Tibial nerve (tissue), 4 donors: ENCODE measurements around the gene PLEKHG5. TPM values are rescaled to one million over a fixed set of nuclear protein-coding genes. Genes with fewer than 3 reads are reported as not detected.

ENCODE experiments used
- DNase-seq, 2 donors: peaks; one replicate each; pipeline ENCODE4 v3.0.0-alpha.2; 2019; ENCODE audit warnings: low spot score in 2 of 2
- H3K27ac ChIP-seq, 4 donors: fragments of 200-600 bp; sonication (generic) in 3 of 4; one replicate each; pipeline ENCODE4 v1.5.1; 2017 to 2019; ENCODE audit warnings: mild to moderate bottlenecking in 1 of 4
- H3K27me3 ChIP-seq, 2 donors: fragments of 200-600 bp; sonication (generic) in 1 of 2; one replicate each; pipeline versions ENCODE4 v1.5.1 to v1.6.0; 2017 to 2019
- H3K36me3 ChIP-seq, 3 donors: fragments of 200-600 bp; sonication (generic); one replicate each; pipeline ENCODE4 v1.5.1; 2018 to 2019
- H3K4me1 ChIP-seq, 4 donors: fragments of 200-600 bp; sonication (generic) in 3 of 4; one replicate each; pipeline ENCODE4 v1.5.1; 2017 to 2019
- H3K4me3 ChIP-seq, 4 donors: fragments of 200-600 bp; sonication (generic) in 3 of 4; one replicate each; pipeline ENCODE4 v1.5.1; 2017 to 2019; ENCODE audit warnings: mild to moderate bottlenecking in 1 of 4, moderate library complexity in 1 of 4
- H3K9me3 ChIP-seq, 4 donors: fragments of 200-600 bp; sonication (generic) in 3 of 4; one replicate each; pipeline ENCODE4 v1.5.1; 2017 to 2019
- CTCF ChIP-seq, 5 experiments: fragments of 200-600 bp in 3 of 5; fragments of 450-650 bp in 2 of 5; sonication (generic) in 3 of 5; IDR thresholded peaks; one replicate each; pipeline ENCODE4 v1.5.1; 2016 to 2019; ENCODE audit warnings: antibody characterized with exemption in 5 of 5, mild to moderate bottlenecking in 3 of 5, moderate library complexity in 2 of 5
- EP300 ChIP-seq, 2 donors: sonication (generic); formaldehyde crosslinking; IDR thresholded peaks; one replicate each; pipeline ENCODE4 v1.6.1; 2017; ENCODE audit warnings: antibody characterized with exemption in 2 of 2, mild to moderate bottlenecking in 1 of 2
- POLR2A ChIP-seq, 2 donors: fragments of 450-650 bp; IDR thresholded peaks; one replicate each; pipeline ENCODE4 v1.6.1; 2017; ENCODE audit warnings: antibody characterized with exemption in 2 of 2, mild to moderate bottlenecking in 2 of 2, moderate library complexity in 2 of 2
- WGBS, 2 donors: methylation state at CpG; one replicate each; pipeline ENCODE4 v1.1.5; 2018; 5-methylcytosine and 5-hydroxymethylcytosine counted together
- total RNA-seq, 4 donors: library from RNA; depleted of rRNA; stranded (reverse); fragments of >200 nt; gene quantifications; one replicate each; pipeline ENCODE4 v1.1.0, GENCODE V29; 2016

PLEKHG5 gene
- total RNA-seq, 4 donors from 2014 or later: 25.6 to 40.8 (median 30.8) TPM

GRCh38 chr1:6420454-6421042, 70.9 kb downstream of the PLEKHG5 start:
- H3K27me3 ChIP-seq: peaks cover 0 to 96% of the 10 kb centered on the region in 2 donors
- WGBS, 2 donors: 2 to 8% methylated on average over 20 to 36 of the region's 44 CpGs
- H3K9me3 ChIP-seq: no peaks in the 10 kb centered on the region
- TF ChIP-seq EP300 (IDR thresholded peaks at IDR 0.05) (no peak), CTCF (IDR thresholded peaks at IDR 0.05) (no peak)
- no peaks in the 10 kb centered on the region for H3K36me3 ChIP-seq
- no peak for DNase-seq
- peak overlapping the region in 1 of 4 donors; percentile 49 for H3K4me3 ChIP-seq
- H3K4me1 ChIP-seq: peaks cover 0 to 51% (median 26%) of the 10 kb centered on the region in 4 donors
- H3K27ac ChIP-seq: no peak overlapping the region

GRCh38 chr1:6419804-6420453, 71.5 kb downstream of the PLEKHG5 start, which contains the start of gene HES2:
Gene HES2 (minus strand): TSS chr1:6419919. CDS start chr1:6419820, 99 bp downstream.
- H3K4me1 ChIP-seq: peaks cover 0 to 45% (median 24%) of the 10 kb centered on the region in 4 donors
- H3K36me3 ChIP-seq: no peaks in the 10 kb centered on the region
- H3K4me3 ChIP-seq: peak within 1 kb of the TSS in 3 of 4 donors; percentile 18 to 49 (median 33)
- DNase-seq: no peak
- 0 to 2% methylated on average over 12 to 19 of the region's 62 CpGs for WGBS, 2 donors
- H3K27me3 ChIP-seq: peaks cover 0 to 96% of the 10 kb centered on the region in 2 donors
- no peaks in the 10 kb centered on the region for H3K9me3 ChIP-seq
- no peak within 1 kb of the TSS for H3K27ac ChIP-seq
- TF ChIP-seq CTCF (IDR thresholded peaks at IDR 0.05) (no peak), POLR2A (IDR thresholded peaks at IDR 0.05) (no peak), EP300 (IDR thresholded peaks at IDR 0.05) (no peak)

- DNase-seq: no peak
- 0 to 2% methylated on average over 12 to 39 of the region's 48 CpGs for WGBS, 2 donors
- H3K4me1 ChIP-seq: peaks cover 0 to 45% (median 24%) of the 10 kb centered on the region in 4 donors
- H3K4me3 ChIP-seq: peak overlapping the region in 3 of 4 donors; percentile 18 to 49 (median 33)
- H3K27me3 ChIP-seq: peaks cover 0 to 100% of the 10 kb centered on the region in 2 donors
- TF ChIP-seq CTCF (IDR thresholded peaks at IDR 0.05) (no peak), POLR2A (IDR thresholded peaks at IDR 0.05) (no peak), EP300 (IDR thresholded peaks at IDR 0.05) (no peak)
- no peak overlapping the region for H3K27ac ChIP-seq
- H3K36me3 ChIP-seq: no peaks in the 10 kb centered on the region
- no peaks in the 10 kb centered on the region for H3K9me3 ChIP-seq
These were observed 72.1 kb downstream of the PLEKHG5 start for GRCh38 chr1:6419397-6419803.

GRCh38 chr1:6418668-6419396, 72.6 kb downstream of the PLEKHG5 start:
- Histone ChIP-seq H3K27ac (no peak overlapping the region), H3K27me3 (peaks cover 0 to 100% of the 10 kb centered on the region in 2 donors), H3K36me3 (no peaks in the 10 kb centered on the region), H3K9me3 (no peaks in the 10 kb centered on the region), H3K4me3 (peak overlapping the region in 2 of 4 donors; percentile 33 to 49), H3K4me1 (peaks cover 0 to 41% (median 21%) of the 10 kb centered on the region in 4 donors)
- no peak for TF ChIP-seq POLR2A (IDR thresholded peaks at IDR 0.05)
- TF ChIP-seq EP300 (IDR thresholded peaks at IDR 0.05): no peak
- TF ChIP-seq CTCF (IDR thresholded peaks at IDR 0.05): no peak
- WGBS, 2 donors: 9 to 19% methylated on average over 6 to 43 of the region's 69 CpGs
- no peak for DNase-seq
